Measurements from ENCODE around the gene QRICH2.
"Not testable (repeated sequence)": the region's sequence is repeated elsewhere in the genome, so short reads cannot be mapped to it uniquely, and the experiment has no call there.

The QRICH2 gene

GRCh38 chr17:76307966-76308338, at the start of gene QRICH2:
Gene QRICH2 (minus strand): TSS chr17:76308276. CDS start chr17:76307998, 278 bp downstream.
- no peak within 1 kb of the TSS for H3K27ac ChIP-seq (ENCODE audit: low read length)
- peaks cover 30% of the 10 kb centered on the region for H3K36me3 ChIP-seq (ENCODE audit: insufficient read depth, low read depth, low read length)
- H3K9me3 ChIP-seq (ENCODE audit: insufficient read depth, low read depth, low read length): no peaks in the 10 kb centered on the region
- no peak within 1 kb of the TSS for H3K4me3 ChIP-seq (ENCODE audit: low read length)
- H3K27me3 ChIP-seq (ENCODE audit: insufficient read depth, low read length): no peaks in the 10 kb centered on the region
- H3K4me1 ChIP-seq (ENCODE audit: insufficient read depth, low read length): no peaks in the 10 kb centered on the region
- no peak within 1 kb of the TSS for H3K9ac ChIP-seq (ENCODE audit: low read depth, low read length)

GRCh38 chr17:76357597-76358158, 49.6 kb upstream of the QRICH2 start:
- no peak overlapping the region for H3K27ac ChIP-seq (ENCODE audit: low read length)
- H3K9ac ChIP-seq (ENCODE audit: low read depth, low read length): no peak overlapping the region

GRCh38 chr17:76356803-76357456, 48.9 kb upstream of the QRICH2 start:
- Histone ChIP-seq H3K36me3 (ENCODE audit: insufficient read depth, low read depth, low read length) (no peaks in the 10 kb centered on the region), H3K27ac (ENCODE audit: low read length) (no peak overlapping the region), H3K9me3 (ENCODE audit: insufficient read depth, low read depth, low read length) (no peaks in the 10 kb centered on the region), H3K9ac (ENCODE audit: low read depth, low read length) (no peak overlapping the region), H3K4me1 (ENCODE audit: insufficient read depth, low read length) (peaks cover 4% of the 10 kb centered on the region; the same call in 1 of the 2 replicates), H3K27me3 (ENCODE audit: insufficient read depth, low read length) (peaks cover 4% of the 10 kb centered on the region; the same call in 1 of the 2 replicates), H3K4me3 (ENCODE audit: low read length) (no peak overlapping the region)

More at GRCh38 chr17:76357597-76358158, 49.6 kb upstream of the QRICH2 start:
- Histone ChIP-seq H3K9me3 (ENCODE audit: insufficient read depth, low read depth, low read length) (no peaks in the 10 kb centered on the region), H3K36me3 (ENCODE audit: insufficient read depth, low read depth, low read length) (no peaks in the 10 kb centered on the region), H3K4me3 (ENCODE audit: low read length) (no peak overlapping the region), H3K4me1 (ENCODE audit: insufficient read depth, low read length) (peaks cover 4% of the 10 kb centered on the region; the same call in 1 of the 2 replicates), H3K27me3 (ENCODE audit: insufficient read depth, low read length) (peaks cover 3% of the 10 kb centered on the region; the same call in 1 of the 2 replicates)

- H3K9ac ChIP-seq (ENCODE audit: low read depth, low read length): no peak overlapping the region
Observed at GRCh38 chr17:76354747-76355310, 46.8 kb upstream of the QRICH2 start.

GRCh38 chr17:76354317-76354729, 46.2 kb upstream of the QRICH2 start:
- Histone ChIP-seq H3K27me3 (ENCODE audit: insufficient read depth, low read length) (peaks cover 4% of the 10 kb centered on the region; the same call in 1 of the 2 replicates), H3K4me3 (ENCODE audit: low read length) (peak overlapping the region; percentile 83), H3K9me3 (ENCODE audit: insufficient read depth, low read depth, low read length) (no peaks in the 10 kb centered on the region), H3K36me3 (ENCODE audit: insufficient read depth, low read depth, low read length) (no peaks in the 10 kb centered on the region), H3K9ac (ENCODE audit: low read depth, low read length) (peak overlapping the region; percentile 84; the same call in 1 of the 2 replicates), H3K27ac (ENCODE audit: low read length) (peak overlapping the region; percentile 84), H3K4me1 (ENCODE audit: insufficient read depth, low read length) (peaks cover 4% of the 10 kb centered on the region; the same call in 1 of the 2 replicates)

More at GRCh38 chr17:76354747-76355310, 46.8 kb upstream of the QRICH2 start:
- Histone ChIP-seq H3K4me3 (ENCODE audit: low read length) (no peak overlapping the region), H3K27me3 (ENCODE audit: insufficient read depth, low read length) (peaks cover 4% of the 10 kb centered on the region; the same call in 1 of the 2 replicates), H3K27ac (ENCODE audit: low read length) (no peak overlapping the region), H3K9me3 (ENCODE audit: insufficient read depth, low read depth, low read length) (no peaks in the 10 kb centered on the region), H3K36me3 (ENCODE audit: insufficient read depth, low read depth, low read length) (no peaks in the 10 kb centered on the region), H3K4me1 (ENCODE audit: insufficient read depth, low read length) (peaks cover 4% of the 10 kb centered on the region; the same call in 1 of the 2 replicates)

- Histone ChIP-seq H3K9ac (ENCODE audit: low read depth, low read length) (peak within 1 kb of the TSS; percentile 84), H3K27me3 (ENCODE audit: insufficient read depth, low read length) (peaks cover 4% of the 10 kb centered on the region; the same call in 1 of the 2 replicates), H3K27ac (ENCODE audit: low read length) (peak within 1 kb of the TSS; percentile 84), H3K36me3 (ENCODE audit: insufficient read depth, low read depth, low read length) (no peaks in the 10 kb centered on the region), H3K9me3 (ENCODE audit: insufficient read depth, low read depth, low read length) (no peaks in the 10 kb centered on the region), H3K4me1 (ENCODE audit: insufficient read depth, low read length) (peaks cover 4% of the 10 kb centered on the region; the same call in 1 of the 2 replicates), H3K4me3 (ENCODE audit: low read length) (peak within 1 kb of the TSS; percentile 83)
Observed at GRCh38 chr17:76353599-76354316, 45.7 kb upstream of the QRICH2 start, which contains the start of gene PRPSAP1. Gene PRPSAP1 (minus strand): TSS chr17:76353916. CDS start chr17:76353703, 213 bp downstream.

- H3K27ac ChIP-seq (ENCODE audit: low read length): peak overlapping the region; percentile 84
- H3K9me3 ChIP-seq (ENCODE audit: insufficient read depth, low read depth, low read length): no peaks in the 10 kb centered on the region
- peaks cover 4% of the 10 kb centered on the region; the same call in 1 of the 2 replicates for H3K27me3 ChIP-seq (ENCODE audit: insufficient read depth, low read length)
- H3K36me3 ChIP-seq (ENCODE audit: insufficient read depth, low read depth, low read length): no peaks in the 10 kb centered on the region
- H3K4me1 ChIP-seq (ENCODE audit: insufficient read depth, low read length): peaks cover 4% of the 10 kb centered on the region; the same call in 1 of the 2 replicates
- H3K9ac ChIP-seq (ENCODE audit: low read depth, low read length): peak overlapping the region; percentile 84; the same call in 1 of the 2 replicates
- H3K4me3 ChIP-seq (ENCODE audit: low read length): peak overlapping the region; percentile 83
Observed at GRCh38 chr17:76353004-76353598, 45.0 kb upstream of the QRICH2 start.

- no peak overlapping the region for H3K27ac ChIP-seq (ENCODE audit: low read length)
- H3K4me3 ChIP-seq (ENCODE audit: low read length): no peak overlapping the region
- no peaks in the 10 kb centered on the region for H3K9me3 ChIP-seq (ENCODE audit: insufficient read depth, low read depth, low read length)
- peaks cover 11% of the 10 kb centered on the region; the same call in 1 of the 2 replicates for H3K36me3 ChIP-seq (ENCODE audit: insufficient read depth, low read depth, low read length)
- peaks cover 4% of the 10 kb centered on the region; the same call in 1 of the 2 replicates for H3K4me1 ChIP-seq (ENCODE audit: insufficient read depth, low read length)
- no peak overlapping the region for H3K9ac ChIP-seq (ENCODE audit: low read depth, low read length)
- H3K27me3 ChIP-seq (ENCODE audit: insufficient read depth, low read length): peaks cover 4% of the 10 kb centered on the region; the same call in 1 of the 2 replicates
Observed at GRCh38 chr17:76351526-76352071, 43.5 kb upstream of the QRICH2 start.

GRCh38 chr17:76350463-76350862, 42.4 kb upstream of the QRICH2 start:
- H3K4me1 ChIP-seq (ENCODE audit: insufficient read depth, low read length): peaks cover 4% of the 10 kb centered on the region; the same call in 1 of the 2 replicates
- no peak overlapping the region for H3K27ac ChIP-seq (ENCODE audit: low read length)
- peaks cover 4% of the 10 kb centered on the region; the same call in 1 of the 2 replicates for H3K27me3 ChIP-seq (ENCODE audit: insufficient read depth, low read length)
- peaks cover 22% of the 10 kb centered on the region for H3K36me3 ChIP-seq (ENCODE audit: insufficient read depth, low read depth, low read length)
- H3K9me3 ChIP-seq (ENCODE audit: insufficient read depth, low read depth, low read length): no peaks in the 10 kb centered on the region
- H3K4me3 ChIP-seq (ENCODE audit: low read length): no peak overlapping the region
- H3K9ac ChIP-seq (ENCODE audit: low read depth, low read length): no peak overlapping the region

- not testable (repeated sequence) for H3K27me3 ChIP-seq (ENCODE audit: insufficient read depth, low read length); H3K9ac ChIP-seq (ENCODE audit: low read depth, low read length); H3K27ac ChIP-seq (ENCODE audit: low read length); H3K4me3 ChIP-seq (ENCODE audit: low read length); H3K9me3 ChIP-seq (ENCODE audit: insufficient read depth, low read depth, low read length); H3K4me1 ChIP-seq (ENCODE audit: insufficient read depth, low read length)
- peaks cover 42% of the 10 kb centered on the region for H3K36me3 ChIP-seq (ENCODE audit: insufficient read depth, low read depth, low read length)
Observed at GRCh38 chr17:76346936-76347335, 38.9 kb upstream of the QRICH2 start.

All from iPS-20b (cell line).